ENCODE data around the gene FBLIM1.

The FBLIM1 gene

GRCh38 chr1:15748690-15749398 is 9.8 kb upstream of the FBLIM1 start:
- no peak for DNase-seq (ENCODE audit: low read depth)

DNA sequence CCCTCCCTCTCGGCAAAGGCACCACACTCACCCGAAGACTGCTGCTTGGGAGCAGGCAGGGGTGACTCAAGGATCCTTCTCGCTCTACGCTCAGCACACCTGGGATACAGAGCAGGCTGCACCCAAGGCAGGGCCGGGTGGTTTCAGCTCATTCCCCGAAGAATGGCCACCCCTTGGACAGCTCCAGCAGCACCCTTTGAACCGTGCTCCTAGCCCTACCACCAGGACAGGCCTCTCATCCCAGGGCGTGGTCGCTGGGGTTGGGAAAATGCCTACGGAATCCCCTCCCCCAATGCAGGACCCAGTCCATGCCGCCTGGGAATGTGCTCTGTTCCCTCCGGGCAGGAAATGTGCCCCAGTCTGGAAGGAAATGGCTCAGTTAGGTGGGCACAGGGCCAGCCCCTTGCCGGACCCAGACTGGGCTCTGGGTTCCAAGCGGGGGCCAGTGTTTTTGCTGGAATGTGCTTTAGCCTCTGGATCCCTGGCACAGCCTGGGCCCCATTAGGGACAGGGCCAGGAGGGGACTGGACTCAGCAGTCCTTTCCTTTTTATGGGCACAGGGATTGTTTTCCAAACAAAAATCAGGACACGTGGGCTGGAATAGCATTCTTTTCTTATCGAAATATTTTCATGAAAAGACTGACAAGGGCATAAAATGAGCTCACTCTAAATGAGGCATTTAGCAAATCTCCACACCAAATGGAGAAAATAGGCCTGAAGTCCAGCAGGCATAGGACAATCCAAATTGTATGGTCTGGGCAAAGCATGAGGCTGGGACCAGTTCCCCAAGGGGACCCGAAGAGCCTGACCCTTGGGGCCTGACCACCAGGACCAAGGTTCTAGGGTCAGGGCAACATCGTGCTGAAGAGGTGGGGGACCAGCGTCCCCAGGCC is 8.9 kb upstream of the FBLIM1 start:
- DNase-seq (ENCODE audit: low read depth), result no peak

DNA sequence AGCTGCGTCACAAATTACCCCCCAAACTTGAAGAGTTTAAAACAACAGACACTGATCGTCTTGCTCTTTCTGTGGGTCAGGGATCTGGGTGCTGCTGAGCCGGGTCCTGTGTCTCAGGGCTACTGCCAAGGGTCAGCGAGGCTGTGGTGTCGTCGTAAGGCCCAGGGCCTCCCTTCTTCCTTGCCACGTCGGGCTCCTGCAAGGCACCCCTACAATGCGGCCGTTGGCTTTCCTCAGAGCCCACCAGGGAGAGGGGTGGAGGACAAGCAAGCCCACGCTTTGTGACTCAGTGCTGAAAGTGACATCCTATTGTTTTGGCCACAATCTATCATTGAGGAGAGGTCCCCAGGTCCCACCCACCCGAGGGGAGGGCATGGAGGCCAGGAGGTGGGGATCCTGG is 7.7 kb upstream of the FBLIM1 start:
- DNase-seq (ENCODE audit: low read depth), result no peak

DNA sequence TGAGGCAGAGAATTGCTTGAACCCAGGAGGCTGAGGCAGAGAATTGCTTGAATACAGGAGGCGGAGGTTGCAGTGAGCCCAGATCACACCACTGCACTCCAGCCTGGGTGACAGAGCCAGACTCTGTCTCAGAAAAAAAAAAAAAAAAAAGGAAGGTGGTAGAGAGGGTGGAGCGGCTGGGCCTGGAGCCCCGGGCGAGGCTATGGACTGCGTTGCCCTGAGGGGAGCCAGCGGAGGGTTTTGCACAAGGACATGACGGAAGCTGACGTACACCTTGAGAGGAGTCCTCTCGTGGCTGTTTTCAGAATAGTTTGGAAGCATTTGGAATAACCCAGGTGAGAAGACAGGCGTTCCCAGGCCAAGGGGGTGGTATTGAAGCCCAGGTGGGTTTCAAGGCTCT is 6.9 kb upstream of the FBLIM1 start:
- no peak for DNase-seq (ENCODE audit: low read depth)

DNA sequence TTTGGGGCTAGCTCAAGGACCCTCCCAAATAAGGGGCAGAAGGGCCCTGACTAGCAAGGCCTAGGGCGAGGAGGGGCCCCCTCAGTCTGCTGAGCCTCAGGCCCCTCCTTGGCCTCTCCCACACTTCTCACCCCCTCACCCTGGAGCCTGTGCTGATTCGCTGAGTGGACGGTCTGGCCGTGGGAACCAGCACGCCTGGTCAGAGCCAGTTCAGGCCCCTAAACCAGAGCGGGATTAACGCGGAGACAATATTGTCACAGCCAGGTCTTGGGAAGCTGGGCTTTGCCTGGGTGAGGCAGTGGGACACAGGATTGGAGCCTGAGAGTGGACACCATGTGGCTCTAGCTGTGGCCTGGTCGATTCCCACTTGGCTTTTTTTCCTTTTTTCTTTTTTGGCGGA is 4.8 kb upstream of the FBLIM1 start:
- DNase-seq (ENCODE audit: low read depth), result no peak

DNA sequence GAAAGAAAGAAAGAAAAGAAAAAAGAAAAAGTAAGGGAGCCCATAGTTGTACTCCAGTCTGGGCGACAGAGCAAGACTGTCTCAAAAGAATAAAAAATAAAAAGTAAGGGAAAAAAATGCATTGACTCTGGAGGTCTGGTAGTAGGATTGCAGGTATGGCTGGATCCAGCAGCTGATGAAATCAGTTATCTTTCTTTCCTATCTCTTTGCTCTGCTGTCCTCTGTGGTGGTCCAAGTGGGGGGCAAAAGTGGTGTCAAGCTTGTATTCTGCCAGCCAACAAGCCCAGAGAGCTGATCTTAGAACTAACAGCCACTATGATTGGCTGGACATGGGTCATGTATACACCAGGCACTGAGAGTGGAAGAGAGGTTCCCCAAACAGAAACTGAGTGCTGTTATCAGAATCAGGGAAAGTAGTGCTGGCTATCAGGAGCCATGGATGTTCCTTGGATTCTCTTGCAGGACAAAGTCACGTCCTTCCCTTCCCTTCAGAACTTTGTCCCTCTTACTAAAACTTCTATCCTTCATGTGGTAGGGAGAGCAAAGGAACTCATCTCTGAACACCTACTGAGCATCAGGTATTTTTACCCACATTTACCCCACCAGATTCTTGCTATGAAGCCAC is 3.5 kb upstream of the FBLIM1 start:
- DNase-seq (ENCODE audit: low read depth), result no peak

- no peak for DNase-seq (ENCODE audit: low read depth)
These were observed 3.0 kb upstream of the FBLIM1 start for GRCh38 chr1:15755646-15756040.

DNA sequence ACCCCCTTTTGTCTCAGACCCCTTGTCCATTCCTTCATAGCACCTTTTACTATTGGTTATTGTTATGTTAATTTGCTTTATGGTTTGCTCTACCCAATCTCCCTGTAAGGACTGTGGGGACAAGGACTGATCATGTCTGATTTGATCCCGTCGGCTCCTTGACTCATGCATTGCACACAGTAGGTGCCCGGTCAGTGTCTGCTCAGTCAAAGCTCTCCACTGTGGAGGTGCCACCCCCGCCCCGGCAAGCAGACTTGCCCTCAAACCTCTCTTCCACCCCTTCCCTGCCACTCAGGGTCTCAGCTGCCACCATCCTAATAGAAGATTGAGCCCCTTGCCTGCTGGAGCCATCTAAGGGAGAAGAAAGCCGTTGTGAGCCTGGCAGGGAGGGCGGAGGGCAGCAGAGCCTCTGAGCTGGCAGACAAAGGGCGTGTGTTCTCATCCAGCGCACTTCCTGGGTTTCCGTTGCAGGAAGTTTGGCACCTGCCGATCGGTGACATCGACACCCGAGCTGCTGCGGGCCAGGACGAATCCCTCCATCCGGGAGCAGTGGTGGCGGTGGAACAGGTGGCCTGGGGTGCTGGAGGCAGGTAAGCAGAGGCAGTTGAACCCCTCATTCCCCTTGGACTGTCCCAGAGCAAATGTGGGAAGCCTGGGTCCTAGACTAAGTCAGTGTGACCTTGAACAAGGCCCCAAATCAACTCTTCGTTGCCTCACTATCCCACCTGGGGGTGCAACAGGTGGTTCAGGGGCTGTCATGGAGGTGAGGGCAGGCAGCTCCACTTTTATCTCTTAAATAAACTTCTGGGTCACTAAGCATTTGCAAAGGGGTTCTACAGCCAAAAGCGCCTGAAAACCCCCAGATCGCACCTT is 2.2 kb upstream of the FBLIM1 start:
- no peak for DNase-seq (ENCODE audit: low read depth)

DNA sequence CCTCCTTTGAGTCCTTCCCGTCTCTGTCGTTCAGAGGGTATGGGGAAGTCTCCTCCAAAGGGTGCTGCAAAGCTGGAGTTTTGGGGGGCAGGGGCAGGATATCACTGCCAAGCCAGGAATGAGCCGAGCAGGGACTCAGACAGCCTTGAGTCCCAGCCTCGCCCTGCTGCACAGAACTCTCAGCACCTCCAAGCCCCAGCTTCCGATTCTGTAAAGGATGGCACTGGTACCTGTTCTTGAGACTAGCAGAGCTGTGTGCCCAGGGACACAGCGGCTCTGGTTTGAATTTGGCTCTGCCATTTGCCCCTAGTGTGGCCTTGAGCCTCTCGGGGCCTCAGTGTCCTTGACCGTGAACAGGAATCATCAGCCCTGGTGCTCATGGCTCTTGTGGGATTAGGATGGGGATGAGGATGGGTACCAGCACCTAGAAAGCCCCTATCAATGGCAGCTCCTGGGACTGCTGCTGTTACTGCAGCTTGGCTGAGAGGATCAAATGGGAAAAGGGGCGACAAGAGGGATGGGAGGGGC is 1.5 kb upstream of the FBLIM1 start:
- no peak for DNase-seq (ENCODE audit: low read depth)

DNA sequence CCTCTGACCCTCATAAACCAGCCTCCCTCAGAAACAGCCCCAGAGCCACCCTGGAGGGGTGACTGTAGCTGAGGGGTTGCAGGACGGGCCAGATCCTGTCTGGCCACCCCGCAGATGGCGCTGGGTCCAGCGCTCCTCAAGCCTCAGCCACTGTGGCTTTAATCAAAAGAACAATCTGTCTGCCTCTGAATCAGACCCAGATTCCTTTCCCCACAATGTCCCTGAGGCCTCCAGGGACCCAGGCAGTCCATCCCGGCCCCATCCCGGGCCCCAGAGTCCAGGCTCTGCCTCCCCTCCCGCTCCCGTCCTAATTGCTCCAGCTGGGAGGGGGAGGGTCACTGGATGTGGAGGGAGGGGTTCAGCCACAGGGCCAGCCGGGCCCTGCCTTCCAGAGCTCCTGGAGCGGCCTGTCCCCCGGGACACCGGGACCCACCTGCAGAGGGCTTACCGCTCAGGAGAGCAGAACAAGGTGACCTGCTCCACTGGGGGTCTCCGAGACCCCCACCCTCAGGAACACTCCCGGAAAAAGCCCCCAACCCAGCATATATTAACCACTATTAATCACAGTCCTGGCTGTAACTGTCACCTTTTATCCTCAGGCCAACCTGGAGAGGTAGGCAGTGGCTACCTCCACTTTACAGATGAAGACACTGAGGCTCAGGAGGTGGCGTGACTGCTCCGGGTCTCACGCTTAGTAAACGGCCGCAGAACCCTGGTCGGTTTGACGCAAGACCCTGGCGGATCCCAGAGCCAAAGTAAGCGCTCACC is 836 bp upstream of the FBLIM1 start:
- no peak for DNase-seq (ENCODE audit: low read depth)

GRCh38 chr1:15758953-15759661 is 512 bp downstream of the FBLIM1 start:
- DNase-seq (ENCODE audit: low read depth), result no peak

DNA sequence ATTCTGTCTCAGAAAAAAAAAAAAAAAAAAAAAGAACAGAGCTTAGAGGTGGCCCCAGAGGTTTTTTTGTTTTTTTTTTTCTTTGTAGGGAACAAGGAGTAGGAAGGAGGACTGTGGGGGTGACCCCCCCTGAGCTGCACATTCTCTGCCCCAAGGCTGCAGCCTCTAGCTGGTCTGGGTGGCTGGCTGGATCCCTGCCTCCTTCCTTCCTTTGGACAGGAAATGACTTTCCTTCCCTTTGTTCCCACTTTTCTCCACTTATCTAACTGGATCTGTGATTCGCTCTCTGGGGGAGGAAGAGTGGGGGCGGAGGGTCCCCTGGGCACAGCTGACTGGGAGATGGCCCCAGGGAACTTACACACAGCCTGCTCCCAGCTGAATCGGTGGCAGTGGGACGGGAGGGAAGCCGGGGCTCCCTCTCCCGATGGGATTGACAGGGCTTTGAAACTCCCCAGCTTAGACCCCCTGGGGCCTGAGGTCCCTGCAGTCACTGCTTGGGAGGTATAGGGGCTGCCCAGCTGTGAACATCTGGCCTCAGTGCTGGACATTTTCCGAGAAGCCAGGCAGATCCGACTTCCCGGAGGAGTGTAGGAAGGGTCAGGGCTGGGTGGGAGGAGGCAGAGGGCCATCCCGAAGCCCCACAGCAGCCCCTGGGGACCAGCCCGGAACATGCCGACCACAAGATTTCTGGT is 2.1 kb downstream of the FBLIM1 start:
- DNase-seq (ENCODE audit: low read depth), result no peak

GRCh38 chr1:15761366-15762128 is 3.0 kb downstream of the FBLIM1 start:
- no peak for DNase-seq (ENCODE audit: low read depth)

DNA sequence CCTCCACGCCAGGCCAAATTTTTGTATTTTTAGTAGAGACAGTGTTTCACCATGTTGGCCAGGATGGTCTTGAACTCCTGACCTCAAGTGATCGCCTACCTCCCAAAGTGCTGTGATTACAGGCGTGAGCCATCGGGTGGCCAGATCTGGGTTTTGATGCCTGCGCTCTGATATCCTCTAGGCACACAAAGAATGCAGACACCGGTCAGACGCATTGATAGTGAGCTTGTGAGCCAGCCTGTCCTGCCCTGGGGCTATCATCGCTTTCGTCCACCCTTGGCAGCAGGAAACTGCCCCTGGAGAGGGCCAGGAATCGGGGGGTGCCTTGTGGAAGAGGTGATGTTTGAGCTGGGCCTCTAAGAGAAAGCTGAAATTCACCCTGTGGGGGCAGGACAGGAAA is 4.0 kb downstream of the FBLIM1 start:
- DNase-seq (ENCODE audit: low read depth), result no peak

DNA sequence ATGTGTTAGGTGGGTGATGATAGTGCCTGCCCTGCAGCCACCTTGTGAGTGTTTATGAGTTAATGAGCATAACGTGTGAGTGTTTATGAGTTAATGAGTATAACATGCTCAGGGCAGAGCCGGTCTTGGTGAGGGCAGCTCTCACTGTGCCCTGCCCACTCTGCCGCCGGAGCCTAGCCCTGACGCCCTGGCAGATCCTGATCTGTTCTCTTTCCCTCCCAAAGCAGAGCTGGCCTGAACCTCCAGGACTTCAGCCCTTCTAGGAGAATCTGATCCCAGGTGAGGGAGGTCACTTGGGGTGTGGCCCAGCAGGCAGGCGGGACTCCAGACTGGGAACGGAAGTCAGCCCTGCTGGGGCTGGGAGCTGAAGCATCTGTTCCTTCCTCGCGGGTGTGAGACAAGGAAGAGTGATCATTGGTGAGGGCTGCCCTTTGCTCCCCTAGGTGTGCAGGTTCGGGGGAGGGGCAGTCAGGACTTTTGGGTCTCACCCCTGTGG is 5.7 kb downstream of the FBLIM1 start:
- DNase-seq (ENCODE audit: low read depth), result no peak

- DNase-seq (ENCODE audit: low read depth), result no peak
These were observed 6.3 kb downstream of the FBLIM1 start for GRCh38 chr1:15764890-15765289.

- DNase-seq (ENCODE audit: low read depth), result no peak
These were observed 7.0 kb downstream of the FBLIM1 start for GRCh38 chr1:15765495-15766194.

GRCh38 chr1:15767941-15768340 is 9.3 kb downstream of the FBLIM1 start:
- DNase-seq (ENCODE audit: low read depth), result no peak

All from stimulated activated CD8-positive, alpha-beta memory T cell treated with anti-CD3 and anti-CD28 coated beads, Interleukin-12 subunit alpha, Interleukin-12 subunit beta, amount 100 ng/mL, for 4 hours (primary cell).